Measurements from ENCODE around the gene ASCC3.

- TF ChIP-seq POLR2A (IDR thresholded peaks at IDR 0.05) (no peak), CTCF (IDR thresholded peaks at IDR 0.05) (no peak)
Measured at GRCh38 chr6:100701728-100702127, 179.4 kb downstream of the ASCC3 start.

Measured in tibial nerve (tissue), 3 donors.